HepG2 (cell line): ENCODE results near the gene C20orf204. TPM values are rescaled to one million over a fixed set of nuclear protein-coding genes. Genes with fewer than 3 reads are reported as not detected.

Source experiments
- ARNTL ChIP-seq: sonication (generic); formaldehyde crosslinking; IDR thresholded peaks from 2 replicates; pipeline ENCODE4 v1.4.0; 2020; ENCODE audit warnings: mild to moderate bottlenecking, missing genetic modification reagents
- CSRNP1 ChIP-seq: sonication (generic); formaldehyde crosslinking; IDR thresholded peaks from 2 replicates; pipeline ENCODE4 v1.8.1; 2023; ENCODE audit warnings: mild to moderate bottlenecking, missing genetic modification reagents
- JUN ChIP-seq: sonication (generic); formaldehyde crosslinking; IDR thresholded peaks from 2 replicates; pipeline ENCODE4 v1.4.0; 2020; ENCODE audit warnings: mild to moderate bottlenecking, missing genetic modification reagents
- MXD4 ChIP-seq: IDR thresholded peaks from 2 replicates; pipeline ENCODE4 v1.6.1; 2016; ENCODE audit warnings: mild to moderate bottlenecking, missing biosample characterization, missing genetic modification reagents
- ZNF253 ChIP-seq: sonication (generic); formaldehyde crosslinking; IDR thresholded peaks from 2 replicates; pipeline ENCODE4 v1.8.0; 2022; ENCODE audit warnings: mild to moderate bottlenecking, missing genetic modification reagents, borderline replicate concordance
- ZNF280D ChIP-seq: sonication (generic); formaldehyde crosslinking; IDR thresholded peaks from 2 replicates; pipeline ENCODE4 v1.5.1; 2020; ENCODE audit warnings: mild to moderate bottlenecking, missing genetic modification reagents
- polyA plus RNA-seq, 8 experiments: library from polyadenylated mRNA; depleted of rRNA in 3 of 8; stranded (reverse) in 7 of 8; unstranded in 1 of 8; fragments of >200 nt; fragmentation: Illumina TruSeq in 4 of 8; extraction: Trizol in 4 of 8; gene quantifications; 2 replicates each; pipeline versions ENCODE4 v1.2.1 to v1.2.3, GENCODE V29; 2011 to 2016; ENCODE audit warnings: low read depth in 4 of 8, missing spikeins in 1 of 8, mixed read lengths in 1 of 8; ENCODE audit not compliant: insufficient read depth in 1 of 8
- total RNA-seq, 5 experiments: library from RNA; depleted of rRNA; stranded (reverse); fragments of >200 nt; fragmentation: Illumina TruSeq; extraction: Trizol; gene quantifications; 2 replicates each; pipeline ENCODE4 v1.2.3, GENCODE V29; 2016; ENCODE audit warnings: low read depth in 1 of 5
- TF ChIP-seq, protein P1 (sequence below): sonication (generic); formaldehyde crosslinking; IDR thresholded peaks from 2 replicates; pipeline ENCODE4 v1.4.0; 2020; ENCODE audit warnings: missing genetic modification reagents
- TF ChIP-seq, protein P2 (sequence below): sonication (generic); formaldehyde crosslinking; IDR thresholded peaks from 2 replicates; pipeline ENCODE4 v1.4.0; 2020; ENCODE audit warnings: mild to moderate bottlenecking, missing genetic modification reagents, borderline replicate concordance
- TF ChIP-seq, protein P3 (sequence below): sonication (generic); formaldehyde crosslinking; conservative IDR thresholded peaks from 2 replicates; pipeline ENCODE4 v1.8.0; 2022; ENCODE audit warnings: mild to moderate bottlenecking, moderate library complexity, missing genetic modification reagents
- TF ChIP-seq, protein P4 (sequence below): sonication (generic); formaldehyde crosslinking; IDR thresholded peaks from 2 replicates; pipeline ENCODE4; 2020; ENCODE audit warnings: missing genetic modification reagents, mild to moderate bottlenecking, borderline replicate concordance

C20orf204 gene
- total and polyA plus RNA-seq, 2 of the 13 experiments (the other 11 are each of a cell fraction or from before 2014, with no cell fraction given) = 22.1 to 80.0 TPM

GRCh38 chr20:64057628-64058498 is 21.9 kb downstream of the C20orf204 start (continued):
- TF ChIP-seq, protein P1, sequence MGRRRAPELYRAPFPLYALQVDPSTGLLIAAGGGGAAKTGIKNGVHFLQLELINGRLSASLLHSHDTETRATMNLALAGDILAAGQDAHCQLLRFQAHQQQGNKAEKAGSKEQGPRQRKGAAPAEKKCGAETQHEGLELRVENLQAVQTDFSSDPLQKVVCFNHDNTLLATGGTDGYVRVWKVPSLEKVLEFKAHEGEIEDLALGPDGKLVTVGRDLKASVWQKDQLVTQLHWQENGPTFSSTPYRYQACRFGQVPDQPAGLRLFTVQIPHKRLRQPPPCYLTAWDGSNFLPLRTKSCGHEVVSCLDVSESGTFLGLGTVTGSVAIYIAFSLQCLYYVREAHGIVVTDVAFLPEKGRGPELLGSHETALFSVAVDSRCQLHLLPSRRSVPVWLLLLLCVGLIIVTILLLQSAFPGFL (CRISPR knock-in tag) = peak; percentile 94; the same call in 1 of the 2 replicates
- TF ChIP-seq ARNTL (CRISPR knock-in tag) (peak; percentile 59), JUN (CRISPR knock-in tag) (no peak), CSRNP1 (CRISPR knock-in tag) (peak; percentile 80; the same call in 1 of the 2 replicates), ZNF280D (peak; percentile 95), ZNF253 (CRISPR knock-in tag) (no peak), MXD4 (CRISPR knock-in tag) (0 out of 2 replicates have a peak, but pooled peaks have one; percentile 6)
- TF ChIP-seq, protein P2, sequence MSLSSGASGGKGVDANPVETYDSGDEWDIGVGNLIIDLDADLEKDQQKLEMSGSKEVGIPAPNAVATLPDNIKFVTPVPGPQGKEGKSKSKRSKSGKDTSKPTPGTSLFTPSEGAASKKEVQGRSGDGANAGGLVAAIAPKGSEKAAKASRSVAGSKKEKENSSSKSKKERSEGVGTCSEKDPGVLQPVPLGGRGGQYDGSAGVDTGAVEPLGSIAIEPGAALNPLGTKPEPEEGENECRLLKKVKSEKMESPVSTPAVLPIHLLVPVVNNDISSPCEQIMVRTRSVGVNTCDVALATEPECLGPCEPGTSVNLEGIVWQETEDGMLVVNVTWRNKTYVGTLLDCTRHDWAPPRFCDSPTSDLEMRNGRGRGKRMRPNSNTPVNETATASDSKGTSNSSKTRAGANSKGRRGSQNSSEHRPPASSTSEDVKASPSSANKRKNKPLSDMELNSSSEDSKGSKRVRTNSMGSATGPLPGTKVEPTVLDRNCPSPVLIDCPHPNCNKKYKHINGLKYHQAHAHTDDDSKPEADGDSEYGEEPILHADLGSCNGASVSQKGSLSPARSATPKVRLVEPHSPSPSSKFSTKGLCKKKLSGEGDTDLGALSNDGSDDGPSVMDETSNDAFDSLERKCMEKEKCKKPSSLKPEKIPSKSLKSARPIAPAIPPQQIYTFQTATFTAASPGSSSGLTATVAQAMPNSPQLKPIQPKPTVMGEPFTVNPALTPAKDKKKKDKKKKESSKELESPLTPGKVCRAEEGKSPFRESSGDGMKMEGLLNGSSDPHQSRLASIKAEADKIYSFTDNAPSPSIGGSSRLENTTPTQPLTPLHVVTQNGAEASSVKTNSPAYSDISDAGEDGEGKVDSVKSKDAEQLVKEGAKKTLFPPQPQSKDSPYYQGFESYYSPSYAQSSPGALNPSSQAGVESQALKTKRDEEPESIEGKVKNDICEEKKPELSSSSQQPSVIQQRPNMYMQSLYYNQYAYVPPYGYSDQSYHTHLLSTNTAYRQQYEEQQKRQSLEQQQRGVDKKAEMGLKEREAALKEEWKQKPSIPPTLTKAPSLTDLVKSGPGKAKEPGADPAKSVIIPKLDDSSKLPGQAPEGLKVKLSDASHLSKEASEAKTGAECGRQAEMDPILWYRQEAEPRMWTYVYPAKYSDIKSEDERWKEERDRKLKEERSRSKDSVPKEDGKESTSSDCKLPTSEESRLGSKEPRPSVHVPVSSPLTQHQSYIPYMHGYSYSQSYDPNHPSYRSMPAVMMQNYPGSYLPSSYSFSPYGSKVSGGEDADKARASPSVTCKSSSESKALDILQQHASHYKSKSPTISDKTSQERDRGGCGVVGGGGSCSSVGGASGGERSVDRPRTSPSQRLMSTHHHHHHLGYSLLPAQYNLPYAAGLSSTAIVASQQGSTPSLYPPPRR (CRISPR knock-in tag) = 0 out of 2 replicates have a peak, but pooled peaks have one; percentile 15
- TF ChIP-seq, protein P3, sequence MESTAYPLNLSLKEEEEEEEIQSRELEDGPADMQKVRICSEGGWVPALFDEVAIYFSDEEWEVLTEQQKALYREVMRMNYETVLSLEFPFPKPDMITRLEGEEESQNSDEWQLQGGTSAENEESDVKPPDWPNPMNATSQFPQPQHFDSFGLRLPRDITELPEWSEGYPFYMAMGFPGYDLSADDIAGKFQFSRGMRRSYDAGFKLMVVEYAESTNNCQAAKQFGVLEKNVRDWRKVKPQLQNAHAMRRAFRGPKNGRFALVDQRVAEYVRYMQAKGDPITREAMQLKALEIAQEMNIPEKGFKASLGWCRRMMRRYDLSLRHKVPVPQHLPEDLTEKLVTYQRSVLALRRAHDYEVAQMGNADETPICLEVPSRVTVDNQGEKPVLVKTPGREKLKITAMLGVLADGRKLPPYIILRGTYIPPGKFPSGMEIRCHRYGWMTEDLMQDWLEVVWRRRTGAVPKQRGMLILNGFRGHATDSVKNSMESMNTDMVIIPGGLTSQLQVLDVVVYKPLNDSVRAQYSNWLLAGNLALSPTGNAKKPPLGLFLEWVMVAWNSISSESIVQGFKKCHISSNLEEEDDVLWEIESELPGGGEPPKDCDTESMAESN = 0 out of 2 replicates have a peak, but pooled peaks have one; percentile 41
- TF ChIP-seq, protein P4, sequence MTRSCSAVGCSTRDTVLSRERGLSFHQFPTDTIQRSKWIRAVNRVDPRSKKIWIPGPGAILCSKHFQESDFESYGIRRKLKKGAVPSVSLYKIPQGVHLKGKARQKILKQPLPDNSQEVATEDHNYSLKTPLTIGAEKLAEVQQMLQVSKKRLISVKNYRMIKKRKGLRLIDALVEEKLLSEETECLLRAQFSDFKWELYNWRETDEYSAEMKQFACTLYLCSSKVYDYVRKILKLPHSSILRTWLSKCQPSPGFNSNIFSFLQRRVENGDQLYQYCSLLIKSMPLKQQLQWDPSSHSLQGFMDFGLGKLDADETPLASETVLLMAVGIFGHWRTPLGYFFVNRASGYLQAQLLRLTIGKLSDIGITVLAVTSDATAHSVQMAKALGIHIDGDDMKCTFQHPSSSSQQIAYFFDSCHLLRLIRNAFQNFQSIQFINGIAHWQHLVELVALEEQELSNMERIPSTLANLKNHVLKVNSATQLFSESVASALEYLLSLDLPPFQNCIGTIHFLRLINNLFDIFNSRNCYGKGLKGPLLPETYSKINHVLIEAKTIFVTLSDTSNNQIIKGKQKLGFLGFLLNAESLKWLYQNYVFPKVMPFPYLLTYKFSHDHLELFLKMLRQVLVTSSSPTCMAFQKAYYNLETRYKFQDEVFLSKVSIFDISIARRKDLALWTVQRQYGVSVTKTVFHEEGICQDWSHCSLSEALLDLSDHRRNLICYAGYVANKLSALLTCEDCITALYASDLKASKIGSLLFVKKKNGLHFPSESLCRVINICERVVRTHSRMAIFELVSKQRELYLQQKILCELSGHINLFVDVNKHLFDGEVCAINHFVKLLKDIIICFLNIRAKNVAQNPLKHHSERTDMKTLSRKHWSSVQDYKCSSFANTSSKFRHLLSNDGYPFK (CRISPR knock-in tag) = peak; percentile 67; the same call in 1 of the 2 replicates
